Measurements from ENCODE around the gene CLMN.

The CLMN gene, protein sequence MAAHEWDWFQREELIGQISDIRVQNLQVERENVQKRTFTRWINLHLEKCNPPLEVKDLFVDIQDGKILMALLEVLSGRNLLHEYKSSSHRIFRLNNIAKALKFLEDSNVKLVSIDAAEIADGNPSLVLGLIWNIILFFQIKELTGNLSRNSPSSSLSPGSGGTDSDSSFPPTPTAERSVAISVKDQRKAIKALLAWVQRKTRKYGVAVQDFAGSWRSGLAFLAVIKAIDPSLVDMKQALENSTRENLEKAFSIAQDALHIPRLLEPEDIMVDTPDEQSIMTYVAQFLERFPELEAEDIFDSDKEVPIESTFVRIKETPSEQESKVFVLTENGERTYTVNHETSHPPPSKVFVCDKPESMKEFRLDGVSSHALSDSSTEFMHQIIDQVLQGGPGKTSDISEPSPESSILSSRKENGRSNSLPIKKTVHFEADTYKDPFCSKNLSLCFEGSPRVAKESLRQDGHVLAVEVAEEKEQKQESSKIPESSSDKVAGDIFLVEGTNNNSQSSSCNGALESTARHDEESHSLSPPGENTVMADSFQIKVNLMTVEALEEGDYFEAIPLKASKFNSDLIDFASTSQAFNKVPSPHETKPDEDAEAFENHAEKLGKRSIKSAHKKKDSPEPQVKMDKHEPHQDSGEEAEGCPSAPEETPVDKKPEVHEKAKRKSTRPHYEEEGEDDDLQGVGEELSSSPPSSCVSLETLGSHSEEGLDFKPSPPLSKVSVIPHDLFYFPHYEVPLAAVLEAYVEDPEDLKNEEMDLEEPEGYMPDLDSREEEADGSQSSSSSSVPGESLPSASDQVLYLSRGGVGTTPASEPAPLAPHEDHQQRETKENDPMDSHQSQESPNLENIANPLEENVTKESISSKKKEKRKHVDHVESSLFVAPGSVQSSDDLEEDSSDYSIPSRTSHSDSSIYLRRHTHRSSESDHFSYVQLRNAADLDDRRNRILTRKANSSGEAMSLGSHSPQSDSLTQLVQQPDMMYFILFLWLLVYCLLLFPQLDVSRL

GRCh38 chr14:95319312-95320077, at the start of gene CLMN:
Gene CLMN, minus strand, starts transcription at chr14:95319908. Its CDS starts 116 bp downstream, at chr14:95319792.
- no peak for DNase-seq

GRCh38 chr14:95365401-95365800, 45.7 kb upstream of the CLMN start:
- DNase-seq, result no peak

DNA sequence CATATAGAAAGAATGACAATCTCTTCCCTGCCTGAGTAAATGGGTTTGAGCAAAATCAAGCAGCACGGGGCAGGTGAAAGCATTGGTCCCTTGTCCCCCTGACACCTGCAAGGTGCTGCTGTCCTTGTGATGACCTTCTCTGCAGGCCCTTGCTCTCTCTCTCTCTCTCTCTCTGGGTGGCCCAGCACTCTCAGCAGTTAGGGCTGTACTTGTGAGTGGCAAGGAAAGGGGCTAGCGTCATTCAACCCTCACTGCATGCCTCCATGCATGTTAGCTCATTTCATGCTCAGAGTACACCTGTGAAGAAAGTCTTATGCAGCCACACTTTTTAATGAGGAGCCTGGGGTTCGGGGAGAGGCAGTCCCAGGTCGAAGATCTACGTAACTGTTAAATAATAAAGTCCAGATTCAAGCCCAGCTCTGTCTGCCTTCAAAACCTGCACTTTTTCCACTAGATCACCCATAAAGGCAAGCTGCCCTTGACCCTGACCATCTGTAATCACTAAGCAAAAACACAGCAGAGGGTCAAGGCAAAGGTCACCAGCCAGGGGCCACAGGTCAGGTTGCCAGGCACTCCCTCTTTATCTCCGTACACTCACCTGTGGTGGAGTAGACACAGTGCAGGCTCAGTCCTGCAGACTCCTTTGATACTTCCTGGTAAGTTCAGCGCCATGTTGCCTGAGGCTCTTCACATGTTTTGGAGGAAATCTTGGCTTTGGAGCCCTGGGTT, 44.9 kb upstream of the CLMN start:
- no peak for DNase-seq

GRCh38 chr14:95363468-95363954, 43.8 kb upstream of the CLMN start:
- no peak for DNase-seq

- no peak for DNase-seq
Observed at GRCh38 chr14:95362138-95362494, 42.4 kb upstream of the CLMN start.

DNA sequence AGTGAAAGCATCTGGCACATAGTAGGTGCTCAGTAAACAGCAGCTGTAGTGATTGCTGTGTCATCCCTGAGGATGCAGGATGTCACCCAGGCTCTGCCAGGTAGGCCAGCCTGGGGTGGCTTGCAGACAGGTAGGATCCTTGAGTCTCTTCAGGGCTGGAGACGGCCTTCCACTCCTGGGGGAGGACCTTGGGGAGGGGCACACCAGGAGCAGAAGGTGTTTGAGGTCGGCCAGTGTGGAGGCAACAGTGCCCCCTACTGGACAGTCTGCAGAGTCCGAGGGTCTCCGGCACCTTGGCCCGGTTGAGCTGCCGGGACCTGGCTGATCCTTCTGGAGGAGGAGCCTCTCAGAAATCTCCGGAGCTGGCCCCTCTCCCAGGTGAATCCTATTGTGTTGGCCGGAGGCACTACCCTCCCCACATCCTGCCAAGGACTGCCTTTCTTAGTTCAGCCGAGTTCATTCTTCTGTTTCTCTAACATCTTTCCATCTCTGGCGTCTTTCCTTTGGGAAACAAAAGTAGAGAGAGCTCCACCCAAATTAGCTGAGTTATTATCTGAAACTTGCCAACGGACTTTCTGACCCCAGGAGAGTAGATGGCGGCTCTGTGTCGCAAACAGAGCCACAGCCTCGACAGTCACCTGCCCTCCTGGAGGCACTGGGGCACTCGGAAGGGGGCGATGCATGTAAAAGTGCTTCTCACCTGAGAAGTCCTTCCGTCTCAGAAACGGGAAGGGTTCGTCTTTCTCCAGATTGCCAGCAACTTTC, 41.8 kb upstream of the CLMN start:
- no peak for DNase-seq

- DNase-seq, result no peak
Observed at GRCh38 chr14:95360828-95361227, 41.1 kb upstream of the CLMN start.

DNA sequence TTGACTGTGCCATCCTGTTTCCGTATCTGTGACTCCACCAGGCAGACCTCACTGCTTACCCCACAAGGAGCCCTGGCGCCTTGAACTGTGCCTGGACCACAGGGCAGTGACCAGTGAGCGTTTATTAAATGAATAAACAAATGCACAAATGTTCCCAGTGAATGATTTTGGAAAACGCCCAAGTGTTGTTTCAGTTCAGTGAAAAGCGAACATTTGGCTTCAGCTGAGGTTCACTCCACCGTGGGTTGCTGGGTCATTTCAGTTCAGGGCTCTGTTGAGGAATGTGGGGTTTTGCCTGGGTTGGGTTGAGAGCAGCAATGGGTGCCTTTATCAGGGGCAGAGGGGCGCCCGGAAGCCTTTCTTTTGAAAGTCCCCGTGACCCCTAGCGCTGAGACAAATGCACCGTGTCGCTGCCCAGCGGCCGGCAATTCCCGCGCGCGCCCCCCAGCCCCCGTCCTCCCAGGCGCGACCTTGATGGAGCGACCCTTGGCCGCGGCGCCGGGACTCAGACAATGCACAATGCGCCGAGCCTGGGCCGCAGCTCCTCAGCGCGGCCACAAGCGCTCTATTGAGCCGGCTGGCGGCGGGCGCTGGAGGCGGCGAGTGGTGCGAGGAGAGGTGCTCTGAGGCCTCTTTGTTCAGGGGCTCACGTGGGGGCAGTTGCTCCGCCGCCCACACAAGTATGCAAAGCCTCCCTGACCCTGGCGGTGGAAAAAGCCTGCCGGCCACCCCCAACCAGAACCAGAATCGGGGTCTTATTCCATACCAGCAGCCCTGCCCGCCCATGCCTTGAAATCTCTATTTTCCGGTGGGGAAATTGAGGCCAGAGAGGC, 40.5 kb upstream of the CLMN start:
- DNase-seq, result no peak

DNA sequence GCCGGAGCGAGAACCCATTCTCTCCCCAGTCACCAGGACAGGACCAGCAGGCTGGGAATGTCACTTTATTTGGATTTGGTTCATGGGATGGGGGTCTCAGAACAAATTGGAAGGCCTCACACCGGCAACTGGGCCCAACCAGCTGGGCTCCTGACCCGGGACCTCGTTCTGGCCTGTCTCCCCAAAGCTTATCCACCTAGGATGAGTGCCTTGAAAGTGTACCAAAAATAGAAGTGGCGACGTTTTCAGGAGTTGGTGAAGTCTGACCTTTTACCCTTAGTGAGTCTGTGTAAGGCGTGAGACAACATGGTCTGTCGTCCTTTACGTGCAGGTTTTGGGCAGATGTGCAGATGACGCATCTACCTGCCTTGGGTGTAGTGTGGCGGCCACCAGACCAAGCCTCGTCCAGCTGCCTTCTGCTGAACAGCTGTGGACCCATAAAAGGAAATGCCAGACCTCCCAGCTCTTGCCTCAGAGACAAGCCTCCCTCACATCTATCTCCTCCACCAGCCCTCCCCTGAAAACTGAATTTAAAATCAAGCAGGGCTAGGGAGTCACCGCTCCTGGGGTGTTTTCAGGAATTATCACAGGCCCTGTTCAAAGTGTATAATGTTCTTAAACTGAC, 36.6 kb upstream of the CLMN start:
- no peak for DNase-seq

DNA sequence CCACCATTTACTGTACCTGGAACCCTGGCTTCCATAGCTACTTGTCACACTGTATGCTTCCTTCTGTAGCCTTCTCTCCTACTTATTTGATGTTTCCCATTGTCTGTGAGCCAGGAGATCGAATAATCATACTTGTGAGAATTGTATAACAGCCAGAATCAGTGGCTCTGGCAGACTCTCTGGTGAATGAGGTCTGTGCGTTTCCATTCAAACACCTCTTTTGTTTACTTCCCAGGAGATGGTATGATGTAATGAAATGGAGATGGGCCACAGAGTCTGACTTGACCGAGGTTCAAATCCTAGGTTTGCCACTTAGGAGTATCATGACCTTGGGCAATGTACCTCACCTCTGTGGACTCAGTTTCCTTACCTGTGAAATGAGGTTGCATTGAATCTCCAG, 35.7 kb upstream of the CLMN start:
- DNase-seq, result no peak

DNA sequence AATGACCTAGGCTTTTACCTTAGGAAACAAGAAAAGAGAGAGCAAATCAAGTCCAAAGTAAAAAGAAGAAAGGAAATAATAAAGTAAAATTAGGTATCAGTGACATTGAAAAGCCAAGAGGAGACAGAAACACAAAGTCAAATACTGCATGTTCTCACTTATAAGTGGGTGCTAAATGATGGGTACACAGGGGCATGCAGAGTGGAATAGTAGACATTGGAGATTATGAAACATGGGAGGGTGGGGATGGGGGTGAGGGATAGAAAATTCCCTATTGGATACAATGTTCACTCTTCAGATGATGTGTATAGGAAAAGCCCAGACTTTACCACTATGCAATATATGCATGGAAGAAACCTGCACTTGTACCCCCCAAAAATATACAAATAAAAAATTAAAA, 35.1 kb upstream of the CLMN start:
- no peak for DNase-seq

- DNase-seq, result no peak
Observed at GRCh38 chr14:95353664-95354063, 34.0 kb upstream of the CLMN start.

- no peak for DNase-seq
Observed at GRCh38 chr14:95353007-95353406, 33.3 kb upstream of the CLMN start.

GRCh38 chr14:95352481-95352880, 32.8 kb upstream of the CLMN start:
- DNase-seq, result no peak

- no peak for DNase-seq
Observed at GRCh38 chr14:95349241-95349640, 29.5 kb upstream of the CLMN start.

DNA sequence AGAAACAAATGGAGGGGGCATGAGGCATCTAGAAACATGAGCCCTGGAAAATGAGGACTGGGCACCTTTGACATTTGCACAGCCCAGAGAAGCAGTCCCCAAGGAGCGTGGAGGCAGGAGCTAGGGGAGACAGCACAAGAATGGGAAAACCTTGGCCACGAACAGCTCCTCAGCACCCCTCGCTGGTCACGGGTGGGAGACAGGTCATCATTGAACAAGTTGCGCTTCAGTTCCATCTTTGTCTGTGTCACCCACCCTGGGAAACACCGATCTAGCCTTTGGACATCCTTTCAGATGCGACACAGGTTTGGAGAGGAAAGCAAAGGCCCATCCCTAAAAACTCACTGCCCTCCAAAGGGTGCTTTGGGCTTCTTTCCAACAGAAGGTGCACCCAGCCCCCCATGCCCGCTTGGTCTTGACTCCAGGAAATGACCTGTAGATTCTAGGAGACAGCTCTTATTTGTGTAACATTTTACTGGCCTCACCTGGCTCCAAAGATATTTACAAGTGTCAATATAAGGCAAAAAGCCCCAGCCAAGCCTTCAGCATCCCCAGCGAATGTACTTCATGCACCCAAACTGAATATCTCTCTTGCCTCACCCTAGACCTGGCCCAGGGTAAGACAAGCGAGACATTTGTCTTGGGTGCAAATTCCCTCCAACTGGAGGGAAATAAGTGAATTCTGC, 28.8 kb upstream of the CLMN start:
- no peak for DNase-seq

GRCh38 chr14:95346820-95347219, 27.1 kb upstream of the CLMN start:
- no peak for DNase-seq

GRCh38 chr14:95346266-95346665, 26.6 kb upstream of the CLMN start:
- no peak for DNase-seq

GRCh38 chr14:95345032-95345431, 25.3 kb upstream of the CLMN start:
- no peak for DNase-seq
